LHCN-M2 (cell line): ENCODE data around the gene TOMM40L. TPM values are rescaled to one million over a fixed set of nuclear protein-coding genes. Genes with fewer than 3 reads are reported as not detected.
"Not testable (repeated sequence)": the region's sequence is repeated elsewhere in the genome, so short reads cannot be mapped to it uniquely, and the experiment has no call there.

Experiments used
- DNase-seq: peaks from one replicate; pipeline ENCODE4 v3.0.0-alpha.2; 2012; ENCODE audit warnings: low read depth
- total RNA-seq: library from RNA; depleted of rRNA; stranded (reverse); fragments of >200 nt; gene quantifications from 2 replicates; pipeline ENCODE4 v1.2.3, GENCODE V29; 2014

The TOMM40L gene
- total RNA-seq, 1 experiment from 2014 or later, result 9.8 TPM

DNA sequence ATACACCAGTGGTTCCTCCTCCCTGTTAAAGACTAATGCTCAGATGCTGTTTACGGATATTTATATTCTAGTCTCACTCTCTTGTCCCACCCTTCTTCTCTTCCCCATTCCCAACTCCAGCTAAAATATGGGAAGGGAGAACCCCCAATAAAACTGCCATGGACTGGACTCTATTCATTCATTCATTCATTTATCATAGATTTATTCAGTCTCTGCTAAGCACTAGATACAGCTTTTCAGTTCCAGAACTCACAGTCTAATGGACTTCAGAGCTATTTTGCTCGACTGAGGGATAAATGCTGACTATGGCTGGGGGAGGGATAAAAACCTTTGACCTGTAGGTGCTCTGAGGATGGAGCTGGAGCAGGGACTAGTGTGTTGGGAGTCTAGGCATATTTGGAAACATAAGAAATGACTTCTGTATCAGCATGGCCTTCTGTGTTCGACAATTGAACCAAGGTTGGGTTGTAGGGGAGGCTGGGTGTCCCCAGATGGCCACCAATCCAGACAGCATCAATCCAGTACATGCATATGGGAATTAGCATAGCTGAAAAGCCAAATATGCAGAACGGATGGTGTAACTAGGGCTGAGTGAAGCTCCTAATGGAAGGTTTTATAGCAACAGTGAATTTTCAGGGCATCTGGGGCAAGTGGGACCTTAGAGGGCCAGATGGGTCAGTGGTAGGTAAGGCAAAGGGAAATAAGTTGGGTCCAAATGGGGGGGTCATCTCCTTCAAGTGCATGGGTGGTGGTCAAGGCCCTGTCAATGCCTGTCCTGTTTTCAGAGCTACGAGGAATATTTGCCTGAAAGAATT lies 6.6 kb upstream of the TOMM40L start:
- DNase-seq, result no peak

GRCh38 chr1:161220002-161220401 lies 5.9 kb upstream of the TOMM40L start:
- DNase-seq, result no peak

GRCh38 chr1:161222175-161223019 lies 3.5 kb upstream of the TOMM40L start:
- no peak for DNase-seq

DNA sequence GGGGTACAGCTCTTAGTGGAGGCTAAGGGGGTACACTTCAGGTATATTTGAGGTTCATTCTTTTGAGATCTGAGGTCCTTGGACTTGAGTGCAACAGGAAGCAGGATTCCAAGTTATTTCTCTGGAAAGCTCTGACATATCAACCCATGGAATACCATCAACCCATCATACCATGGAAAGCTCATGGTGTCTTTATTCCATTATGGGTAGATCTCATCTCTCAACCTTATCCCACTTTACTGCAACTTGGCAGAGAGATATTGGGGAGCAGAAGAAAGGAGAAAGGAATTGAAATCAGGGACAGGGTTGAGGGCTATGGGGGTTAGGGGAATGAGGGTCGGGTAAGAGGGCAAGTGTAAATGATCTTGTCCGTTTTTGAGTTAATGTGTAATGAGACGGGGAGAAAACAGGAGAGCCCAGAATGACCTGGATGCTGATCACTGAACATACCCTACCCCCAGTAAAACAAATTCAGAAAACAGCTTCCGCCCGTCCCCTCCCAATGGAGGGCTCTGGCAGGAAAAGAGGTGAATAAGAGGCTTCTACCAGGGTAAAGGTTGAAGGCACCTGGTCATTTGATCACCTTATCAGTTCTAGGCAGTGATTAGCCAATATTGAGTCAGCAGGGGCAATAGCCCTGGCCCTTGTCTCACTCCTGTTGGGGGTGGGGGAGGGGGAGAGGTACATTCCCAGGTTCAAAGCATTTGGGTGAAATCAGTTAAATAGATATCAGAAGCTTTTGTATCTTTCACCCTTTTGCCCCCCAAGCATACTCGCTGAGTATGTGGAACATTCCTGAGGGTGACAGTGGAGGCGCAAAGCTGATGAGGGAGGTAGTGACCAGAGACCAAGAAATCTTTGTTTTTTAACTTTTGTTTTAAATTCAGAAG lies 1.8 kb upstream of the TOMM40L start:
- DNase-seq, result no peak

DNA sequence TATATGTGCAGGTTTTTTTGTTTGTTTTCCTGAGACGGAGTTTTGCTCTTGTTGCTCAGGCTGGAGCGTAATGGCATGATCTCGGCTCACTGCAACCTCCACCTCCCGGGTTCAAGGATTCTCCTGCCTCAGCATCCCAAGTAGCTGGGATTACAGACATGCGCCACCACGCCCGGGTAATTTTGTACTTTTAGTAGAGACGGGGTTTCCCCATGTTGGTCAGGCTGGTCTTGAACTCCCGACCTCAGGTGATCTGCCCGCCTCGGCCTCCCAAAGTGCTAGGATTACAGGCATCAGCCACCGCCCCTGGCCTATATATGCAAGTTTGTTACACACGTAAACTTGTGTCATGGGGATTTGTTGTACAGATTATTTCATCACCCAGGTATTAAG lies 1.2 kb upstream of the TOMM40L start:
- not testable (repeated sequence) for DNase-seq

- DNase-seq, result peak; percentile 18
These were observed 704 bp upstream of the TOMM40L start for GRCh38 chr1:161225178-161225533.

DNA sequence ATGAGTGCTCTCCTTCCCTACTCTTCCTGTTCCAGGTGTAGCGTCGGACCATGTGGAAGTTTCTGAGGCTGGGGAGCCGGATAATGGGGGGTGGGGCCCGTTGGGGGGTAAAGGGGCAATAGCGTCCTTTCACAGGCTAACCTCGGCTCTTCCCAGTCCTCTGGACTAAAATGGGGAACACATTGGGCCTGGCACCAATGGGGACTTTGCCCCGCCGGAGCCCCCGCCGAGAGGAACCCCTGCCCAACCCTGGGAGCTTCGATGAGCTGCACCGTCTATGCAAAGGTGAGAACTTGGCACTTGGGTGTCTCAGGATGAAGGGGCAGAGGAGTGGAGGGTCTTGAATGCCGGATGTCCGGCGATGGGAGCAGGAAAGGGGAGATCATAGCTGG lies 456 bp downstream of the TOMM40L start:
- DNase-seq, result no peak

DNA sequence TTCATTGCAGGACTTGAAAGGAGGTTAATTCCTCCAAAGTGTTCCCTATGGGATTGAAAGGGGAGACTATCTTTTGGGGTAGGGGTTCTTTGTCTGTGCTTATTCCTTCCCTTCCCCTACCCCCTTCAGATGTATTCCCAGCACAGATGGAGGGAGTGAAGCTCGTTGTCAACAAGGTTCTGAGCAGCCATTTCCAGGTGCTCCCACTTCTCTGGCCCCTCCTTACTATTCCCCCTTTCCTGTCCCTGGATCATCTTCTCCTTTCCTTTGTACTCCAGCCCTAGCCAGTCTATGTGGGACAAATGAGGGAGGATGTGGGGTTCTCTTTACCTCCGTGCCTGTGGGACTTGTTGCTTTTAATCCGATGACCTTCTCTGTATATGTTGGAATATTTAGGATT lies 899 bp downstream of the TOMM40L start:
- DNase-seq, result no peak

GRCh38 chr1:161227196-161227871 lies 1.5 kb downstream of the TOMM40L start:
- DNase-seq, result peak; percentile 67

DNA sequence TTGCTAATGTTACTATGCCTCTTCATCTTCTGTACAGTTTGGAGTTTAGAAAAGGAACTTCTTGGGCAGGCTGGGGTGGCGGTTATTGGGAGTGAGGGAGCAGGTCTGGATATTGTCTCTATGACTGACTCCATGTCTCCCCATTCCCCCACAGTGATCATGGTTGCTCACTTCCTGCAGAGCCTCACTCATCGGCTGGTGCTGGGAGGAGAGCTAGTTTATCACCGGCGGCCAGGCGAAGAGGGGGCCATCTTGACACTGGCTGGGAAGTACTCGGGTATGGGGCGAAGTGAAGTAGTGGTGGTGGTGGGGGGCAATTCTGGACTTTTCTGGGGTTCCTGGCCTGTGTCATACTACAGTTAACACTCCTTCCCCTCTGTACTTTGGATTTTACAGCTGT lies 2.2 kb downstream of the TOMM40L start:
- DNase-seq, result no peak

- no peak for DNase-seq
These were observed 4.0 kb downstream of the TOMM40L start for GRCh38 chr1:161229896-161230295.

- DNase-seq, result no peak
These were observed 4.9 kb downstream of the TOMM40L start for GRCh38 chr1:161230762-161231161.

DNA sequence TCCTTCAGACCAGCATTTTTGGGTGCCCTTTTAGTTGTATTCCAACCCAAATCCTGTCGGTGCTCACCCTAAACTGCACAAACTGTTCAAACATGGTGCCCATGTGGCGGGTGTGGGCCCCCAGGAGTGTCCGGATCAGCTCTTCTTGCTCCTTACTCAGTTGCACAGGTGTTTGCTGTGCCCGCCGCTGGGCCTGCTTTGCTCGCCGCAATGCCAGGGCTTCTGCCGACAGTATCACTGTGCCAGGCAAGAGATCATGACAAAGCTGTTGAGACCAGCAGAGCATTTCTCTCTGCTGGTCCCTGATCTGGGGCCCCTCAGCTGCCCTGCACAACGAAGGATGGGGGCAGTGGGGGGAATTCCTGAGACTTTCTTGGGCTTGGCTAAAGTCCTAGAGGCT lies 7.2 kb downstream of the TOMM40L start:
- DNase-seq, result no peak

DNA sequence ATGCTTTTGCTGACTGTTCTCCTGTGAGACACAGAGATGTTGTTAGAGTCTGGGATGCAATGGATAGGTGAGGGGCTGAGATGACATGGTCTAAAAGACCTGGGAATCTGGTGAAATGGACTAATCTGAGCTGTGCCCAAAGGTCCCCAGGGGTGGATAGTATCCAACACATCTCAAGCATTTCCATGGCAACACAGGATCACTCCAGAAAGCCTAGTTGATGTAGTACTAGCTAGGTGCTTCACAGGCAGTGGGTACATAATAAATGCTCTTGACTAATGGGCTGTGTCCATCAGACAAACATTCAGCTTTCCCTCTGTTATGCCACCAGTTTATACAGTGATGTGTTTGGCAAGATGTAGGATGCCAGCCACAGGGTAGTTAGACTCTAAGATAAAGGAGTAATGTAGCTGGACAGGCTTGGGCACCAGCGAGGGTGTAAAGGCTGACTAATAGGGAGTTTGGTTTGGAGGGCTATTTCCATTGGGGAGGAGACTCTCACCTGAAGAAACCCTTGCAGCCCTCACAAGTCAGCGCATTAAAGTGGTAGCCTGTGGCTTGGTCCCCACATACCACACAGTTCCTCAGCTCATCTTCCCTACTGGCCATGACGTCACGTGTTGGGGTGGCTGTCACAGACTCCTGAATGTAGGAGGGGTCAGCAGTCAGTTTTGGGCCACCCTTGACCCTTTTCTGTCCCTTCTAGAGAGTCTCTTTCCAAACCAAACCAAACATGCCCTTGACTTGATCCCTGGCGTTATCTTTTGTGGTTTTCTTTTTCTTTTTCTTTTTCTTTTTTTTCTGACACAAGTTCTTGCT lies 10.3 kb downstream of the TOMM40L start:
- DNase-seq, result no peak

DNA sequence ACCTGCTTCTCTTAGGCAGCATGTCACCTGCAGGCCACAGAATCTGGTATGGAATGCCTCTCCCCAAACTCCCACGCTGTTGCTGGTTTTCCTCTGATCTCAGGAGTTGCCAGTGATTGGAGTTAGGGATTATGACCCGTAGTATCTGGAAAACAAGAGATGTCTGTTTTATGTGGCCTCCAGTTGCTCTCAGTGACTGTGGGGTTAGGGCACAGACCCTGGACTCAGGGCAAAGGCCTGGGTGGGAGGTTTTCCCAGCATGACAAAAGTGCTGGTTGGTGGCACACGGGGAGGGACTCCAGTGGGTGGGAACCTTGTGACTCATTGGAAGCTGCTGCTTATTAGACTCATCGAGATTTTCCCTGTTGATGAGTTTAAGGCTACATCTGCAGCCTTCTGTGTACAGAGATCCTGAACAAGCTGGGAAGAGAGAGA lies 12.2 kb downstream of the TOMM40L start, which contains the start of gene NR1I3:
TSS of gene NR1I3 (minus strand) at position 165 of the 435 bp plus-strand sequence. CDS start 1,638 bp downstream, outside the sequence.
- DNase-seq, result no peak

- DNase-seq, result no peak
These were observed 15.8 kb downstream of the TOMM40L start for GRCh38 chr1:161241682-161242081.

DNA sequence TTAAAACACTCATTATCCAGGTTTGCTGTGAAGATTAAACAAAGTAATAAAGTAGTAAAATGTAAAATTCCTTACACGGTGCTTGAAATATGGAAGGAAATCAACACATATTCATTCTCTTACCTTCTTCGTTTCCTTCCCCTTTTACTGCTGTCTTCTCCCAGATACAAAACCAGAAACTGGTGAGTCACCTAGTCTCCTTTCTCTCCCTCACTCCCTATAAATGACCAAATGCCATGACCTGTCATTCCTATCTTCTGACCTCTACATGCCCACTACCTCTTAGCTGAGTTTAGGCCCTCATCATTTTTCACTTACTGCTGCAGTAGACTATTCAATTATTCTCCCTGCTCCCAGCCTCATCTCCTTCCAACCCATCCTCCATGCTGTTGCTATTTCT lies 16.5 kb downstream of the TOMM40L start:
- DNase-seq, result peak; percentile 24

DNA sequence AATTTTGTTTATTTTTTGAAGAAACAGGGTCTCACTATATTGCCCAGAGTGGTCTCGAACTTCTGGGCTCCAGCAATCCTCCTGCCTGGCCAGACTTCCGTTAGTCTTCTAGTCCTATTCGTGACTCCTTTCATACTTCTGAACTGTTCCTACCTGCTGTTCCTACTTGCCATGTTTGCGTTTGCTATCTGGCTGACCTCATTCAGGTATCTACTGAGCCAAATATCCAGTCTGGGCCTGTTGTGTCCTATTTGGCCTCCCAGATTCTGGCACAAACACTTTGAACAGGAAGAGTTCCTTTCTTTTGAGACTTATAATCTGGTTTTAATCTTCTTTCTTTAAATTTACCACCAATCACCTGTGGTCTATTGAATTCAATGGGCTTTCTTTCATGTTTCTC lies 19.0 kb downstream of the TOMM40L start:
- no peak for DNase-seq

- DNase-seq, result not testable (repeated sequence)
These were observed 24.2 kb downstream of the TOMM40L start for GRCh38 chr1:161250100-161250499.

DNA sequence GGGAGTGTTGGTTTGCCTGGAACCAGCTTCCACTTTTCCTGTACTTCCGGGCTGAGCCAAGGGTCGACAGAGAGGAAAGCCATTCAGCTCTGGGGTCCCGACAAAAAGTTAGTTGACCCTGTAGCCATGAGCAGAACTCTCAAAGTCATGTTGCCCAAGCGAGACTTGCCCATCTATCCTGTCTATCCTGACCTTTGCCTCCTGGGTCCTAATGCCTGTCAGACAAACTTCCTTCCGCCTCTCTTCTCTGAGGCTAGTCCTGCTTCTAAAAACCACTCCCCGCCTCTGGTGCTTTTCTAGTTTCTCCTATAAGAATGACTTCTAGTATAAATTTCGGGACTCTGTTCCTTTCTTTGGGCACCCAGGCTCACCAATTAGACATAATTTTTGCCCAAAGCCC lies 25.0 kb downstream of the TOMM40L start:
- DNase-seq, result no peak
